Keratinocyte (primary cell): ENCODE data around the gene OPN1LW. TPM values are rescaled to one million over a fixed set of nuclear protein-coding genes. Genes with fewer than 3 reads are reported as not detected.

ENCODE experiments used
- DNase-seq: peaks from one replicate; pipeline ENCODE4 v3.0.0-alpha.2; 2011; ENCODE audit warnings: low read depth, missing footprints, low spot score
- FAIRE-seq: peaks from 2 replicates; lab custom pipeline; 2011; peaks lifted over from hg19 to GRCh38; lab: Jason Lieb, UNC
- H2AFZ ChIP-seq: 2 replicates; pipeline ENCODE4 v1.6.0; 2012; ENCODE audit warnings: low read length, control low read depth, inconsistent platforms; ENCODE audit not compliant: control insufficient read depth
- H3K27ac ChIP-seq: 2 replicates; pipeline ENCODE4 v1.5.1; 2011; ENCODE audit warnings: low read length; ENCODE audit not compliant: control insufficient read depth, insufficient read depth
- H3K27me3 ChIP-seq: 3 replicates; pipeline ENCODE4 v1.6.0; 2011; ENCODE audit warnings: low read length; ENCODE audit not compliant: control insufficient read depth, insufficient read depth; ENCODE audit errors: extremely low read depth
- H3K36me3 ChIP-seq, 2 experiments: 2 replicates in 1 of 2; 3 replicates in 1 of 2; pipeline ENCODE4 v1.5.1; 2011; ENCODE audit warnings: low read length in 2 of 2, mild to moderate bottlenecking in 1 of 2; ENCODE audit not compliant: control insufficient read depth in 2 of 2, insufficient read depth in 2 of 2; ENCODE audit errors: extremely low read depth in 1 of 2
- H3K4me1 ChIP-seq: 3 replicates; pipeline ENCODE4 v1.5.1; 2011; ENCODE audit warnings: low read length; ENCODE audit not compliant: control insufficient read depth, insufficient read depth; ENCODE audit errors: extremely low read depth
- H3K4me2 ChIP-seq: 3 replicates; pipeline ENCODE4 v1.6.0; 2011; ENCODE audit warnings: low read depth, low read length; ENCODE audit not compliant: control insufficient read depth, insufficient read depth; ENCODE audit errors: extremely low read depth
- H3K4me3 ChIP-seq, 3 experiments: fragments of 200-600 bp in 1 of 3; sonication (generic) in 1 of 3; 2 replicates in 2 of 3; 3 replicates in 1 of 3; pipeline ENCODE4 v1.5.1; 2011 to 2016; ENCODE audit warnings: low read length in 3 of 3, mild to moderate bottlenecking in 3 of 3, control low read depth in 2 of 3, inconsistent platforms in 1 of 3, low read depth in 1 of 3, mixed read lengths in 1 of 3, mixed run types in 1 of 3, moderate library complexity in 1 of 3; ENCODE audit not compliant: control insufficient read depth in 2 of 3, insufficient read depth in 2 of 3; ENCODE audit errors: extremely low read depth in 1 of 3
- H3K79me2 ChIP-seq: 2 replicates; pipeline ENCODE4 v1.6.0; 2012; ENCODE audit warnings: low read length; ENCODE audit not compliant: control insufficient read depth, insufficient read depth
- H3K9ac ChIP-seq: 3 replicates; pipeline ENCODE4 v1.6.0; 2011; ENCODE audit warnings: low read length; ENCODE audit not compliant: control insufficient read depth, insufficient read depth; ENCODE audit errors: extremely low read depth
- H3K9me1 ChIP-seq: 3 replicates; pipeline ENCODE4 v1.6.0; 2011; ENCODE audit warnings: low read length; ENCODE audit not compliant: control insufficient read depth, insufficient read depth; ENCODE audit errors: extremely low read depth
- H3K9me3 ChIP-seq: 2 replicates; pipeline ENCODE4 v1.5.1; 2012; ENCODE audit warnings: low read depth, low read length; ENCODE audit not compliant: control insufficient read depth
- H4K20me1 ChIP-seq: 3 replicates; pipeline ENCODE4 v1.6.0; 2011; ENCODE audit warnings: low read length; ENCODE audit not compliant: control insufficient read depth, insufficient read depth; ENCODE audit errors: extremely low read depth
- CTCF ChIP-seq, 3 experiments: IDR thresholded peaks in 1 of 3; conservative IDR thresholded peaks in 1 of 3; optimal IDR thresholded peaks in 1 of 3; 2 replicates in 2 of 3; 3 replicates in 1 of 3; pipeline versions ENCODE3 to v1.5.1; 2011; ENCODE audit warnings: low read length in 3 of 3, mild to moderate bottlenecking in 3 of 3, moderate library complexity in 2 of 3, control low read depth in 1 of 3, inconsistent platforms in 1 of 3; ENCODE audit not compliant: insufficient read depth in 2 of 3; ENCODE audit errors: extremely low read depth in 1 of 3
- EZH2 ChIP-seq: IDR thresholded peaks from one replicate; pipeline ENCODE4 v1.6.1; 2012; ENCODE audit warnings: inconsistent platforms, mild to moderate bottlenecking, low read length, moderate library complexity
- dilution Hi-C: fragments of 300-500 bp; cut with MboI; formaldehyde crosslinking; loops from one replicate; pipeline ENCODE4 v1.7.0; 2020; ENCODE audit warnings: low sequenced_read_pairs; ENCODE audit not compliant: extremely low pct_ligation_motif_present
- polyA plus RNA-seq, 5 experiments: library from polyadenylated mRNA; depleted of rRNA in 3 of 5; stranded (reverse) in 3 of 5; stranded (forward) in 1 of 5; unstranded in 1 of 5; fragments of >200 nt; gene quantifications; 1 replicate in 1 of 5; 2 replicates in 3 of 5; 3 replicates in 1 of 5; pipeline versions ENCODE4 v1.2.1 to v1.2.3, GENCODE V29; 2011 to 2012; ENCODE audit warnings: missing spikeins in 2 of 5, low read depth in 1 of 5, low replicate concordance in 1 of 5

OPN1LW gene
- polyA plus RNA-seq, 1 donor (not counting 4 experiments of a cell fraction or from before 2014, with no cell fraction given) = not detected

- no peaks in the 10 kb centered on the region for H3K27me3 ChIP-seq
- no peak overlapping the region for H3K4me2 ChIP-seq
- H3K4me3 ChIP-seq = no peak overlapping the region
- DNase-seq (no peak), FAIRE-seq (no peak)
- no peaks in the 10 kb centered on the region for H3K4me1 ChIP-seq
- peaks cover 5% of the 10 kb centered on the region for H3K9me3 ChIP-seq
- H3K36me3 ChIP-seq = no peaks in the 10 kb centered on the region
- no peak overlapping the region for H2AFZ ChIP-seq
- no peak overlapping the region for H3K9ac ChIP-seq
- TF ChIP-seq CTCF (optimal IDR thresholded peaks at IDR 0.05 in 1 of 3, IDR thresholded peaks at IDR 0.05 in 1 of 3, conservative IDR thresholded peaks at IDR 0.05 in 1 of 3; ENCODE audit: extremely low read depth in 1 of 3, insufficient read depth in 2 of 3, low read length in 3 of 3) (no peak), EZH2 (no peak)
- dilution Hi-C loops = no loop called here
- H3K27ac ChIP-seq = no peak overlapping the region
- no peaks in the 10 kb centered on the region for H3K9me1 ChIP-seq
- no peaks in the 10 kb centered on the region for H4K20me1 ChIP-seq
- no peaks in the 10 kb centered on the region for H3K79me2 ChIP-seq
Observed at GRCh38 chrX:154138857-154139256, 5.2 kb upstream of the OPN1LW start.

GRCh38 chrX:154140206-154140605 is 3.8 kb upstream of the OPN1LW start:
- dilution Hi-C loops = no loop called here
- FAIRE-seq (no peak), DNase-seq (no peak)
- no peaks in the 10 kb centered on the region for H3K27me3 ChIP-seq
- no peak overlapping the region for H3K4me3 ChIP-seq
- H3K9me1 ChIP-seq = no peaks in the 10 kb centered on the region
- no peaks in the 10 kb centered on the region for H4K20me1 ChIP-seq
- TF ChIP-seq CTCF (optimal IDR thresholded peaks at IDR 0.05 in 1 of 3, IDR thresholded peaks at IDR 0.05 in 1 of 3, conservative IDR thresholded peaks at IDR 0.05 in 1 of 3; ENCODE audit: extremely low read depth in 1 of 3, insufficient read depth in 2 of 3, low read length in 3 of 3) = no peak
- TF ChIP-seq EZH2 = no peak
- H2AFZ ChIP-seq = no peak overlapping the region
- H3K27ac ChIP-seq = no peak overlapping the region
- no peak overlapping the region for H3K4me2 ChIP-seq
- no peak overlapping the region for H3K9ac ChIP-seq
- H3K36me3 ChIP-seq = no peaks in the 10 kb centered on the region
- no peaks in the 10 kb centered on the region for H3K79me2 ChIP-seq
- no peaks in the 10 kb centered on the region for H3K4me1 ChIP-seq
- peaks cover 5% of the 10 kb centered on the region for H3K9me3 ChIP-seq
